ENCODE measurements around the gene CAMK1.

Gene CAMK1

GRCh38 chr3:9742560-9742959 is 27.2 kb downstream of the CAMK1 start:
- no peak for DNase-seq

DNA sequence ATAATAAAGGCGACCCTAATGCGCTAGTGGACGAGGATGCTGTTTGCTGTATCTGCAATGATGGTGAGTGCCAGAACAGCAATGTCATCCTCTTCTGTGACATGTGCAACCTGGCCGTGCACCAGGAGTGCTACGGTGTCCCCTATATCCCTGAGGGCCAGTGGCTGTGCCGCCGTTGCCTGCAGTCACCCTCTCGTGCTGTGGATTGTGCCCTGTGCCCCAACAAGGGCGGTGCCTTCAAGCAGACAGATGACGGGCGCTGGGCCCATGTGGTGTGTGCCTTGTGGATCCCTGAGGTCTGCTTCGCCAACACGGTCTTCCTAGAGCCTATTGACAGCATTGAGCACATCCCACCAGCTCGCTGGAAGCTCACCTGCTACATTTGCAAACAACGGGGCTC is 30.6 kb downstream of the CAMK1 start:
- no peak for DNase-seq

DNA sequence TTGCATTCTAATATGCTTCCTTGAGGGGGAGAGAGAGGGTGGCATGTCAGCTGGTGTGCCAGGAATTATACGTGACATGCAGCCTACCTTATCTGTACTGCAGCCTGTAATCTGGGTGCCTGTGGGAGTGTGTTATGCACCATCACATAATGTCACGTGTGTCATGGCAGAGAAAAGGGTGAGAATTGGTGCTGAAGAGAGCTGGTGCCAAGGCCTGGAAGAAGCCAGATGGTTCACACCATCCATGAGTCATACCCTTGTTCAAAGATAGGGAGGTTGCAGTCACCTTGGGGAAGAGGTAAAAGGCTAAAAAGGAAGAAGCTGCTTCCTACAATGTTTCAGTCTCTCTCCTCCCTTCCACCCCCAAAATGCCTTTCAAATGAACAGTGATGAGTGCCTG is 32.9 kb downstream of the CAMK1 start:
- no peak for DNase-seq

DNA sequence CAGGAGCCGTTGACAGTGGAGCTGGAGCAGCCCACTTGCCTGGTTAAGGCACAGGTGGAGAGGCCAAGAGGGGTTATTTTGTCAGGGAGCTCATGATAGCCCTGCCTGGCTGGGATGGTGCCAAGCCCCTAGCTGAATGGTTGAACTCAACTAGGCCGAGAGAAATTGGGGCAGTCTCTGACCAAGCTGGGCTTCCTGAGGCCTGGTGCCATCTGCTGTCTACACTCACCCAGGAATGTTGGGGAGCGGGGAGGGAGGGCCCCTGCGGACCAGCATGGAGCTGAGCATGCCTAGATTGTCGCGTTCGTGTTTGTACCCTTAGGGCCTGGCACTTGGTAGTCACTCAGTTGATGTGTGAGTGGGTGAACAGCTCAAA is 37.0 kb downstream of the CAMK1 start:
- no peak for DNase-seq

GRCh38 chr3:9732080-9732739 is 37.5 kb downstream of the CAMK1 start:
- DNase-seq, result no peak

DNA sequence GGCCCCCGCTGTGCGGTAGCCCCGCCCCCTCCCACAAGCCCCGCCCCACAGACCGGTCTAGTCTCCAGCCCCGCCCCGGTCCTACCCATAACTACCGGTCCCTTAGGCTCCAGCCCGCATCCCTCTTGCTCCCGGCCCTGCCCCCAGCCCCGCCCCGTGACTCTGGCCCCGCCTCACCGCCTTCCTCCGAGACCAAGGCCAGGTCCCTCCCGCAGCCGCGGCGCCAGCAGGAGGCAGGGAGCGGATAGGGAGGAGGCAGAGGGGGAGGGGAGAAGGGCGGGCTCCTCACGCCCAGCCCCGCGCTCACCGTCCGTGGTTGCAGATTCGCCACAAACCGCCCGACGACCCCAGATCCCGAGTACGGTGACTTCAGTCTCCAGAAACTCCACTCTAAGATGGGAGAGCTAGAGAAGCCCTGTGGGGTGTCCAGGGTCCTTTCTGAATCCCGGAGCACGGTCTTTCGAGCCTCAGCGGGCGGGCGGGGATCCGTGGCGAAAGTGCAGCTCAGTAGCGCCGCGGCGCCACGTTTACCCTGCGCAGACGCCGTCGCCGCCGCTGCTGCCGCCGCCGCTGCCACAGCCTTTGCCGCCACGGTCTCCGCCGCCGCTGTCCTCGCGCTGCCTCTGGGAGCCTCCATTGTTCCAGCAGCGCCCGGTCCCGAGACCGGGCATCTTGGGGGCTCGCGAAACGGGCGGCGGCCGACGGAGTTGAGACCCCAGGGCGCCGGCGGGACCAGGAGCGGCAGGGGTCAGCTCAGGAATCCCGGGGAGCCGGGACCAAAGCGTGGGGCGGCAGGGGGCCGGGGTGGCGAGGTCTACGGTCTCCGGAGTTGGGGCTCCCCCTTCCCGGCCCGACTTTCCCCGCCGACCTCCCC is 38.3 kb downstream of the CAMK1 start, which contains the start of gene BRPF1:
TSS of gene BRPF1 (plus strand) at position 530 of the 874 bp plus-strand sequence. CDS start 2,406 bp downstream, outside the sequence.
- DNase-seq, result peak; percentile 100

DNA sequence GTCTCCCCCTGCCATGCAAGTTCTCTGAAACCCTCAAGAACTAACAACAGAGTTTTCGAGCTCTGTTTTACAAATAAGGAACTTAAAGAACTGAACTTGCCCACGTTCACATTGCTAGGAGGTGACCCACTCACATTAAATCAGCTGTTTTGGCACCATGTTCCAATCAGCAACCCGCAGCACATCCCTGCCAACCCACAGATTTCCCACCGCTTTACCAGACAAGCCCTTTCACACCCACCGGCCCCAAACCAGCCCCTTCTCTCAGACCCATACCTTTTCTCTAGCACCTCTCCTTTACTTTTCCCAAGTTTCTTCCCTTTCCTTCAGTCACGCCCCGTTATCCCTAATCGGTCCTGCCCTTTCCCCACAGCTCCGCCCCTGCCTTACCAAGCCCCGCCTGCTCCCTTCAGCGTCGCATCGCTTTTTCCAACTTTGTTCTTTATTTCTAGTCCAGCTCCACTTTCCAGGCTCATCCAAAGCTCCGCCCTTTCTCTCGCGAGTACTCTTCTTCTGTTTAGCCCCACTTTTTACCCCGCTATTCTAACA is 39.0 kb downstream of the CAMK1 start:
- DNase-seq, result peak; percentile 85

DNA sequence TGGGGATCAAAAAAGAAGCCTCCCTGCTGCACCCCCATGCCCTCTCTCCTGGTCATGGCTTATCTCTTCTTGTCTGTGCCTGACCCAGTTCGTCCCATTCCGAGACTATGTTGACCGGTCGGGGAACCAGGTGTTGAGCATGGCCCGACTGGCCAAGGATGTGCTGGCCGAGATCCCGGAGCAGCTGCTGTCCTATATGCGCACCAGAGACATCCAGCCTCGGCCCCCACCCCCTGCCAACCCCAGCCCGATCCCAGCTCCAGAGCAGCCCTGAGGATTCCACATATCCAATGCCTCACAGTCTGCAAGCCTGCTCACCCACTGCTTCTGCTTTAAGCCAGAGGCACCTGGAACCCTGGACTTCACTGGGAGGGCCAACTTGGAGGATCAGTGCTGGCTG is 40.3 kb downstream of the CAMK1 start:
- DNase-seq, result no peak

DNA sequence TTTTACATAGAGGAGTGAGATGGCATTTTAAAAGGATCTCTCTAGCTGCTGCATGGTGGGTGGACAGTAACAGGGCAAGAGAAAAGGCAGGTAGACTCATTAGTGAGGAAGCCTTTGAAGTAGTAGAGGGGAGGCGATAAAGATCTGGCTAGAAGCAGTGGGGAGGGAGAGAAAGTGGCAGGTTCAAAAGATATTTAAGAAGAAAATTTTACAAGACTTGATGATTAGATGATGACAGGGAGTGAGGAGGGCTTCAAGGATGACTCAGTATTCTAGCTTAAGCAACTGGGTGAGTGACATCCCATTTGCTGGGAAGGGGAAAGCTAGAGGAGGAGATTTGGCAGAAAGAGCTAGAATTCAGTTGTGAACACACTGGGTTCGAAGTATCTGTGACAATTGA is 42.0 kb downstream of the CAMK1 start:
- no peak for DNase-seq

DNA sequence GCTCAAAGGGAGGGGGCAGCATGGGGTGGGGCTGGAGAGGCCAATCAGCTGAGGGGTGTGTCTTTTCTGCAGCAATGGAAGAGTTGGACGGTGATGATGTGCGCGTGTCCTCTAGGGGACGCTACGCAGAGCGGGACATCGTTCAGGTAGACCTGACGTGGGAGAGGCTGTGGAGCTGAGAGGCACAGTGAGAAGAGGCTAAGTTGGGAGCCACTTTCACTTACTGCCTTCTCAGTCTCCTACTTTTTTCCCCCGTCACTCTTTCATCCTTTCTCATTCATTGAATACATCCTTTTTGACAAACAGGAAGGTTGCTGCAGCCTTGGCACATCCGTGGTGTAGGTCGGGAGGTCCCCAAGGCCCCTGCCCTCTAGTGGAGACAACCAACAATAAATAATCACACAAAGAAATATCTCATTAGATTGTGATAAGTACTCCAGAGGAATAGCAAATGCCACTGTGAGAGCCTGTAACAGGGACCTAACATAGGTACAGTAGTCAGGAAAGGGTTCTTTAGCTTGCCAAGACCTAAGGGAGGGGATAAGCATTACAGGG is 42.6 kb downstream of the CAMK1 start:
- DNase-seq, result no peak

DNA sequence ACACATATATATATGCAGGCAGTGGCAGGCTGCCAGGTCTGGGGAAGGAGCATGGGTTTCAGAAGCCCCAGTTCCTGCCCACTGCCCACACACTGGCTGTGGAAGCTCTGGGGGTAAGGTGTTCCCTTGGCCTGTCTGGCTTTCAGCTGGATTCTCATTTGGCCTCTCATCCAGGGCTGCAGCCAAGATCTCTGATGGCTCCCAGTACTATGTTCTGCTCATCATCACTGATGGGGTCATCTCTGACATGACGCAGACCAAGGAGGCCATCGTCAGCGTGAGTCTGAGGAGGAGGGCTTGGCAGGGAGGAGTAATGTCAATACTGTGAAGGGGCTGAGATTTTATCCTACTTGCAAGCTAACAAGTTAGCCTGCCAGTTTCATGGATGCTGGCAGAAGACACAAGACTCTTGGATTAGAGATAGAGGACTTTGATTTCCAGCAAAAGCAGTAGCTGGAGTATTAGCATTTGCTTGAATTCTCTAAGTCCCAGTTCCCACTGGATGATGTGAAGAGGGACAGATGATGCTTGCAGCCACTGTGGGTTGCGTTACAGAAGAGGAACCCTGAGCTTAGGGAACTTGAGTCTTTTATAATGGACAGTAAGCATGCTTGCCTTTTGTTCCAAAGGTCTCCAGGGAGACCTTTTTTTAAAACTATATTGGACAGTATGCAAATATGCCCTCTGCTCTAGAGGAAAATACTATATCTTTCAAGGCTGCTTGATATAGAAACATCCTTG is 43.8 kb downstream of the CAMK1 start:
- no peak for DNase-seq

GRCh38 chr3:9721700-9722060 is 48.1 kb downstream of the CAMK1 start:
- DNase-seq, result no peak

GRCh38 chr3:9721015-9721699 is 48.6 kb downstream of the CAMK1 start:
- no peak for DNase-seq

DNA sequence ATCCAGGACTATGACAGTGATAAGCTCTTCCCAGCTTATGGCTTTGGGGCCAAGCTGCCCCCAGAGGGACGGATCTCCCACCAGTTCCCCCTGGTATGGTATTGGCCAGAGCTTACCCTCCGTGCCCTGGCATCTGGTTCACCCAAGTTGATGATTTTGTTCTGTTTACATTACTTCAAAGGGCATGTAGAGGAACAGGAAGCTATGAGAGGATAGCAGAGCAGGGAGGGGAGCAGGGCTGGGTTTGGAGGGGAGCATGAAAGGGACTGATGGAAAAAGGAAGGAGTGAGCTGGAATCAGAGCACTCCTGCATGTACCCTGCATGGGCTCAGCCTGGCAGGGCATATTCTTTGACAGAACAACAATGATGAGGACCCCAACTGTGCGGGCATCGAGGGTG is 51.6 kb downstream of the CAMK1 start:
- no peak for DNase-seq

- DNase-seq, result no peak
These were observed 52.2 kb downstream of the CAMK1 start for GRCh38 chr3:9717563-9717962.

GRCh38 chr3:9716801-9717555 is 52.8 kb downstream of the CAMK1 start:
- DNase-seq, result no peak

DNA sequence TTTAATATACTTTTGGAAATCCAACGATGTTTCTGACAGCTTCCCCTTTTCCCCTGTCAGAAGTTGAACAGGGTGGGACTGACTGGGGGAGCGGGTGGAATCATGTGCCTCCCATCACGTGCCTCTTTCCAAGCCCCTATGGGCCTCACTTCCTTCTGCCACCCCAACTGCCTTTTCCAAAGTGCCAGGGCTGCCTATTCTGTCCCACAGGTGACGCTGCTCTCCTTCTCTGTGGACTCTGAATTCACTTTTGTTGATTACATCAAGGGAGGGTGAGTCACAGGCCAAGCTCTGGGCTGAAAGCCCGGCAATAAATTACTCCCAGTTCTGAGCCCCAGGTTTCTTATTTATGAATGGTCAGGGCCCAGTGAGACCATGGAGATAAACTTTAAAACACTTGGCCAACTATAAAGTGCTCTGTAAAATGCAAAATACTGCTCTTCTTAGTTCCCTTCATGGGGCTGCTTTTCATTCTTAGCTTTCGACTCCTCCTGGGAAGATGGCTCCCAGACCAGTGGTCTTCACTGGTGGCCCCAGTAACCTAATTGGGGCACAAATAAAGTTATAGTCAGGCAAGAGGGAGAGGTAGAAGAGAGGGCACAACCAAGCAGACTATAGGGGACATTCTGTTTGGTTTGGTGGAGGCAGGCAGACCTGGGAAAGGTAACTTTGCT is 53.8 kb downstream of the CAMK1 start:
- no peak for DNase-seq

- DNase-seq, result no peak
These were observed 54.6 kb downstream of the CAMK1 start for GRCh38 chr3:9715136-9715535.

DNA sequence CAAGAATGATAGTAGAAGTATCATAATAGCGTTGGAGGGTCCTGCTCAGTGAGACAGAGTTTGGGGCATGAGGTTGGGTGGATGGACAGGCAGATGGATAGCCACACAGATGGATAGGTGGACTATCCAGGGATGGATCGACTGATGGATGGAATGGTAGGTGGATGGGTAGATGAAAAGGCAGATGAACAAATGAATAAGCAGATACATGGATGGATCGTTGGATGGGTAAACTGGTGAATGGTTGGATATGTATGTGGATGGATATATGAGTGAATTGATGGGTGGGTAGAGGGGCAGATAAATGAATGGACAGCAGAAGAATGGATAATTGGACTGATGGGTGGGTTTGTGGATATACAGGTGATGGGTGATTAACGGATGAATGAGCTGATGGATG is 56.6 kb downstream of the CAMK1 start:
- DNase-seq, result no peak

GRCh38 chr3:9712415-9712814 is 57.3 kb downstream of the CAMK1 start:
- DNase-seq, result no peak
